HEK293 (cell line): Measurements from ENCODE around the gene SRRM2.

Source experiments
- CTCF ChIA-PET: fragments of 350-600 bp; formaldehyde crosslinking; extraction: SDS; loops from one replicate; lab custom pipeline; 2021; ENCODE audit warnings: antibody characterized with exemption; lab: Yijun Ruan, JAX
- POLR2A ChIA-PET: fragments of 300-600 bp; formaldehyde crosslinking; extraction: SDS; loops from one replicate; lab custom pipeline; 2020; ENCODE audit warnings: antibody characterized with exemption, inconsistent platforms; lab: Yijun Ruan, JAX
- H3K27ac ChIP-seq: fragments of 200-500 bp; sonication (Bioruptor generic); 2 replicates; pipeline ENCODE4 v1.5.1; 2014; ENCODE audit warnings: low read depth, low read length, control low read depth, inconsistent platforms; ENCODE audit errors: extremely low read depth
- H3K36me3 ChIP-seq, 2 experiments: fragments of 200-500 bp in 1 of 2; sonication (Bioruptor generic) in 1 of 2; 1 replicate in 1 of 2; 2 replicates in 1 of 2; pipeline ENCODE4 v1.5.1; 2014 to 2017; ENCODE audit warnings: inconsistent platforms in 2 of 2, low read length in 2 of 2; ENCODE audit not compliant: control insufficient read depth in 2 of 2, insufficient read depth in 1 of 2
- H3K4me1 ChIP-seq: fragments of 200-500 bp; sonication (Bioruptor generic); 2 replicates; pipeline ENCODE4 v1.5.1; 2014; ENCODE audit warnings: mild to moderate bottlenecking, low read length, inconsistent platforms; ENCODE audit not compliant: control insufficient read depth, insufficient read depth
- H3K4me3 ChIP-seq: 2 replicates; pipeline ENCODE4 v1.5.1; 2011; ENCODE audit warnings: low read depth, mild to moderate bottlenecking, control low read depth, low read length, moderate library complexity
- H3K9me3 ChIP-seq: fragments of 200-500 bp; sonication (Bioruptor generic); 2 replicates; pipeline ENCODE4 v1.5.1; 2014; ENCODE audit warnings: low read depth, low read length, inconsistent platforms; ENCODE audit not compliant: control insufficient read depth, insufficient read depth
- BCL11A ChIP-seq: fragments of 450-650 bp; formaldehyde crosslinking; IDR thresholded peaks from 2 replicates; pipeline ENCODE4 v1.5.1; 2016; ENCODE audit warnings: low read depth, missing biosample characterization, missing genetic modification characterization
- BCL11B ChIP-seq: fragments of 450-650 bp; formaldehyde crosslinking; IDR thresholded peaks from 2 replicates; pipeline ENCODE4 v1.5.1; 2016; ENCODE audit warnings: low read depth, missing biosample characterization, missing genetic modification characterization
- ELK4 ChIP-seq: IDR thresholded peaks from 2 replicates; pipeline ENCODE4 v1.6.1; 2011; ENCODE audit warnings: mild to moderate bottlenecking, low read depth, low read length, borderline replicate concordance
- IKZF3 ChIP-seq: fragments of 450-650 bp; IDR thresholded peaks from 2 replicates; pipeline ENCODE4 v1.5.0; 2018; ENCODE audit warnings: missing biosample characterization, mild to moderate bottlenecking, missing genetic modification characterization, moderate library complexity
- KLF1 ChIP-seq: fragments of 450-650 bp; formaldehyde crosslinking; IDR thresholded peaks from 2 replicates; pipeline ENCODE4 v1.5.1; 2016; ENCODE audit warnings: missing biosample characterization, missing genetic modification characterization
- KLF8 ChIP-seq: fragments of 450-650 bp; formaldehyde crosslinking; IDR thresholded peaks from 2 replicates; pipeline ENCODE4 v1.5.1; 2016; ENCODE audit warnings: missing biosample characterization, missing genetic modification characterization
- PATZ1 ChIP-seq: fragments of 450-650 bp; formaldehyde crosslinking; IDR thresholded peaks from 2 replicates; pipeline ENCODE4 v1.5.1; 2016; ENCODE audit warnings: missing biosample characterization, missing genetic modification characterization
- RBAK ChIP-seq: fragments of 450-650 bp; formaldehyde crosslinking; IDR thresholded peaks from 2 replicates; pipeline ENCODE4 v1.5.1; 2016; ENCODE audit warnings: missing biosample characterization, missing genetic modification characterization
- ZBTB17 ChIP-seq: fragments of 450-650 bp; formaldehyde crosslinking; IDR thresholded peaks from 2 replicates; pipeline ENCODE4 v1.5.1; 2016; ENCODE audit warnings: missing biosample characterization, missing genetic modification characterization
- ZBTB20 ChIP-seq: fragments of 450-650 bp; formaldehyde crosslinking; IDR thresholded peaks from 2 replicates; pipeline ENCODE4 v1.5.1; 2016; ENCODE audit warnings: missing biosample characterization, missing genetic modification characterization
- ZBTB48 ChIP-seq: fragments of 450-650 bp; formaldehyde crosslinking; IDR thresholded peaks from 2 replicates; pipeline ENCODE4 v1.5.1; 2016; ENCODE audit warnings: missing biosample characterization, missing genetic modification characterization
- ZBTB8A ChIP-seq: fragments of 450-650 bp; formaldehyde crosslinking; IDR thresholded peaks from 2 replicates; pipeline ENCODE4 v1.5.1; 2016; ENCODE audit warnings: missing biosample characterization, missing genetic modification characterization
- ZNF114 ChIP-seq: fragments of 450-650 bp; formaldehyde crosslinking; IDR thresholded peaks from 2 replicates; pipeline ENCODE4 v1.5.0; 2017; ENCODE audit warnings: missing biosample characterization, missing genetic modification characterization
- ZNF140 ChIP-seq: fragments of 450-650 bp; formaldehyde crosslinking; IDR thresholded peaks from 2 replicates; pipeline ENCODE4 v1.5.1; 2016; ENCODE audit warnings: missing biosample characterization, missing genetic modification characterization
- ZNF221 ChIP-seq: fragments of 450-650 bp; formaldehyde crosslinking; IDR thresholded peaks from 2 replicates; pipeline ENCODE4 v1.5.1; 2017; ENCODE audit warnings: missing biosample characterization, missing genetic modification characterization, borderline replicate concordance
- ZNF26 ChIP-seq: fragments of 450-650 bp; formaldehyde crosslinking; IDR thresholded peaks from 2 replicates; pipeline ENCODE4 v1.5.1; 2016; ENCODE audit warnings: missing biosample characterization, missing genetic modification characterization
- ZNF335 ChIP-seq: fragments of 450-650 bp; formaldehyde crosslinking; conservative IDR thresholded peaks from 2 replicates; pipeline ENCODE4 v1.5.1; 2016; ENCODE audit warnings: missing biosample characterization, missing genetic modification characterization
- ZNF48 ChIP-seq: fragments of 450-650 bp; formaldehyde crosslinking; IDR thresholded peaks from 2 replicates; pipeline ENCODE4 v1.5.1; 2016; ENCODE audit warnings: missing biosample characterization, missing genetic modification characterization
- ZNF529 ChIP-seq: fragments of 450-650 bp; formaldehyde crosslinking; IDR thresholded peaks from 2 replicates; pipeline ENCODE4 v1.5.1; 2017; ENCODE audit warnings: missing genetic modification characterization, missing biosample characterization; ENCODE audit not compliant: insufficient replicate concordance
- ZNF600 ChIP-seq: fragments of 450-650 bp; formaldehyde crosslinking; IDR thresholded peaks from 2 replicates; pipeline ENCODE4 v1.5.1; 2016; ENCODE audit warnings: missing biosample characterization, missing genetic modification characterization
- ZNF677 ChIP-seq: fragments of 450-650 bp; IDR thresholded peaks from 2 replicates; pipeline ENCODE4 v1.5.0; 2018; ENCODE audit warnings: missing biosample characterization, mild to moderate bottlenecking, missing genetic modification characterization, moderate library complexity
- ZNF768 ChIP-seq: fragments of 450-650 bp; formaldehyde crosslinking; IDR thresholded peaks from 2 replicates; pipeline ENCODE4 v1.5.1; 2018; ENCODE audit warnings: missing biosample characterization, mild to moderate bottlenecking, missing genetic modification characterization
- ZNF785 ChIP-seq: fragments of 450-650 bp; formaldehyde crosslinking; IDR thresholded peaks from 2 replicates; pipeline ENCODE4 v1.5.1; 2016; ENCODE audit warnings: missing biosample characterization, missing genetic modification characterization
- ZNF792 ChIP-seq: fragments of 450-650 bp; formaldehyde crosslinking; IDR thresholded peaks from 2 replicates; pipeline ENCODE4 v1.5.1; 2016; ENCODE audit warnings: missing biosample characterization, missing genetic modification characterization
- TF ChIP-seq, protein P1 (sequence below): fragments of 450-650 bp; formaldehyde crosslinking; IDR thresholded peaks from 2 replicates; pipeline ENCODE4 v1.5.1; 2016; ENCODE audit warnings: missing biosample characterization, missing genetic modification characterization
- TF ChIP-seq, protein P2 (sequence below): fragments of 450-650 bp; formaldehyde crosslinking; IDR thresholded peaks from 2 replicates; pipeline ENCODE4 v1.5.1; 2017; ENCODE audit warnings: missing biosample characterization, missing genetic modification characterization
- TF ChIP-seq, protein P3 (sequence below): fragments of 450-650 bp; formaldehyde crosslinking; IDR thresholded peaks from 2 replicates; pipeline ENCODE4 v1.5.1; 2016; ENCODE audit warnings: missing biosample characterization, missing genetic modification characterization

The SRRM2 gene

DNA sequence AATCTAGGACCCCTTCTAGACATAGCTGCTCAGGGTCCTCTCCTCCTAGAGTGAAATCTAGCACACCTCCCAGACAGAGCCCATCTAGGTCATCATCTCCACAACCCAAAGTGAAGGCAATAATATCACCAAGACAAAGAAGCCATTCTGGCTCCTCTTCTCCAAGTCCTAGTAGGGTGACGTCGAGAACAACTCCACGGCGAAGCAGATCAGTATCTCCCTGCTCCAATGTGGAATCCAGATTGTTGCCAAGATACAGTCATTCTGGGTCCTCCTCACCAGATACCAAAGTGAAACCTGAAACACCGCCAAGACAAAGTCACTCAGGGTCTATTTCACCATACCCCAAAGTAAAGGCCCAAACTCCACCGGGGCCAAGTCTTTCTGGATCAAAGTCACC is 10.7 kb downstream of the SRRM2 start (continued):
- TF ChIP-seq PATZ1: no peak
- TF ChIP-seq ZNF792 (tag by site-specific recombination): no peak
- TF ChIP-seq ZNF221 (tag by site-specific recombination): no peak
- TF ChIP-seq ELK4: no peak
- no peak for TF ChIP-seq ZNF335 (tag by site-specific recombination)
- no peak for TF ChIP-seq ZNF26 (tag by site-specific recombination)
- TF ChIP-seq, protein P1, sequence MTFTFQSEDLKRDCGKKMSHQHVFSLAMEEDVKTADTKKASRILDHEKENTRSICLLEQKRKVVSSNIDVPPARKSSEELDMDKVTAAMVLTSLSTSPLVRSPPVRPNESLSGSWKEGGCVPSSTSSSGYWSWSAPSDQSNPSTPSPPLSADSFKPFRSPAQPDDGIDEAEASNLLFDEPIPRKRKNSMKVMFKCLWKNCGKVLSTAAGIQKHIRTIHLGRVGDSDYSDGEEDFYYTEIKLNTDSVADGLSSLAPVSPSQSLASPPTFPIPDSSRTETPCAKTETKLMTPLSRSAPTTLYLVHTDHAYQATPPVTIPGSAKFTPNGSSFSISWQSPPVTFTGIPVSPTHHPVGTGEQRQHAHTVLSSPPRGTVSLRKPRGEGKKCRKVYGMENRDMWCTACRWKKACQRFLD (tag by site-specific recombination): no peak
- TF ChIP-seq, protein P2, sequence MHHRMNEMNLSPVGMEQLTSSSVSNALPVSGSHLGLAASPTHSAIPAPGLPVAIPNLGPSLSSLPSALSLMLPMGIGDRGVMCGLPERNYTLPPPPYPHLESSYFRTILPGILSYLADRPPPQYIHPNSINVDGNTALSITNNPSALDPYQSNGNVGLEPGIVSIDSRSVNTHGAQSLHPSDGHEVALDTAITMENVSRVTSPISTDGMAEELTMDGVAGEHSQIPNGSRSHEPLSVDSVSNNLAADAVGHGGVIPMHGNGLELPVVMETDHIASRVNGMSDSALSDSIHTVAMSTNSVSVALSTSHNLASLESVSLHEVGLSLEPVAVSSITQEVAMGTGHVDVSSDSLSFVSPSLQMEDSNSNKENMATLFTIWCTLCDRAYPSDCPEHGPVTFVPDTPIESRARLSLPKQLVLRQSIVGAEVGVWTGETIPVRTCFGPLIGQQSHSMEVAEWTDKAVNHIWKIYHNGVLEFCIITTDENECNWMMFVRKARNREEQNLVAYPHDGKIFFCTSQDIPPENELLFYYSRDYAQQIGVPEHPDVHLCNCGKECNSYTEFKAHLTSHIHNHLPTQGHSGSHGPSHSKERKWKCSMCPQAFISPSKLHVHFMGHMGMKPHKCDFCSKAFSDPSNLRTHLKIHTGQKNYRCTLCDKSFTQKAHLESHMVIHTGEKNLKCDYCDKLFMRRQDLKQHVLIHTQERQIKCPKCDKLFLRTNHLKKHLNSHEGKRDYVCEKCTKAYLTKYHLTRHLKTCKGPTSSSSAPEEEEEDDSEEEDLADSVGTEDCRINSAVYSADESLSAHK (tag by site-specific recombination): no peak
- no peak for TF ChIP-seq ZNF140 (tag by site-specific recombination)
- TF ChIP-seq ZBTB48 (tag by site-specific recombination): no peak
- no peak for TF ChIP-seq ZNF600 (tag by site-specific recombination)

GRCh38 chr16:2764718-2765117 is 12.3 kb downstream of the SRRM2 start:
- H3K9me3 ChIP-seq: no peaks in the 10 kb centered on the region
- CTCF ChIA-PET: interaction anchor here (1.0 kb wide), 1 partner anchor 10 kb away, joined by 3 read pairs; no protein-coding TSS in a partner anchor
- H3K36me3 ChIP-seq: peaks cover 40 to 100% of the 10 kb centered on the region in 2 experiments
- TF ChIP-seq ZNF768 (tag by site-specific recombination) (no peak), KLF8 (tag by site-specific recombination) (no peak), ZNF114 (tag by site-specific recombination) (no peak), IKZF3 (tag by site-specific recombination) (no peak), ZBTB20 (tag by site-specific recombination) (no peak), KLF1 (tag by site-specific recombination) (no peak), ZBTB8A (no peak), ZBTB17 (tag by site-specific recombination) (no peak), ZNF677 (tag by site-specific recombination) (no peak), BCL11A (tag by site-specific recombination) (no peak), ZNF529 (tag by site-specific recombination) (no peak), ZNF785 (tag by site-specific recombination) (no peak), ZNF48 (no peak), RBAK (tag by site-specific recombination) (no peak), BCL11B (tag by site-specific recombination) (no peak)
- TF ChIP-seq, protein P3, sequence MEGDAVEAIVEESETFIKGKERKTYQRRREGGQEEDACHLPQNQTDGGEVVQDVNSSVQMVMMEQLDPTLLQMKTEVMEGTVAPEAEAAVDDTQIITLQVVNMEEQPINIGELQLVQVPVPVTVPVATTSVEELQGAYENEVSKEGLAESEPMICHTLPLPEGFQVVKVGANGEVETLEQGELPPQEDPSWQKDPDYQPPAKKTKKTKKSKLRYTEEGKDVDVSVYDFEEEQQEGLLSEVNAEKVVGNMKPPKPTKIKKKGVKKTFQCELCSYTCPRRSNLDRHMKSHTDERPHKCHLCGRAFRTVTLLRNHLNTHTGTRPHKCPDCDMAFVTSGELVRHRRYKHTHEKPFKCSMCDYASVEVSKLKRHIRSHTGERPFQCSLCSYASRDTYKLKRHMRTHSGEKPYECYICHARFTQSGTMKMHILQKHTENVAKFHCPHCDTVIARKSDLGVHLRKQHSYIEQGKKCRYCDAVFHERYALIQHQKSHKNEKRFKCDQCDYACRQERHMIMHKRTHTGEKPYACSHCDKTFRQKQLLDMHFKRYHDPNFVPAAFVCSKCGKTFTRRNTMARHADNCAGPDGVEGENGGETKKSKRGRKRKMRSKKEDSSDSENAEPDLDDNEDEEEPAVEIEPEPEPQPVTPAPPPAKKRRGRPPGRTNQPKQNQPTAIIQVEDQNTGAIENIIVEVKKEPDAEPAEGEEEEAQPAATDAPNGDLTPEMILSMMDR: no peak
- POLR2A ChIA-PET: interaction anchor here (1.9 kb wide), 1 partner anchor 9 kb away, joined by 6 read pairs; no protein-coding TSS in a partner anchor
- no peak overlapping the region for H3K4me3 ChIP-seq
- no peak overlapping the region for H3K27ac ChIP-seq
- no peaks in the 10 kb centered on the region for H3K4me1 ChIP-seq
